ENCODE measurements around the gene MFGE8. TPM values are rescaled to one million over a fixed set of nuclear protein-coding genes. Genes with fewer than 3 reads are reported as not detected.
A peak's percentile ranks its signal among the peaks of the same experiment; 100 is the strongest.

The MFGE8 gene
- total and polyA plus RNA-seq, 10 donors = 21.8 to 105 (median 66.0) TPM

- no peak for DNase-seq
- TF ChIP-seq POLR2AphosphoS5 (IDR thresholded peaks at IDR 0.05) (peak in 1 of 3 donors; percentile 8), CTCF (IDR thresholded peaks at IDR 0.05 in 8 of 11, conservative IDR thresholded peaks at IDR 0.05 in 3 of 11) (no peak)
- no peak overlapping the region for H3K4me3 ChIP-seq
- peaks cover 0 to 8% (median 2%) of the 10 kb centered on the region in 7 donors for H3K27me3 ChIP-seq (replicated peaks in 1 of 7)
- 90 to 96% (median 93%) methylated on average over 9 to 12 of the region's 12 CpGs for WGBS, 5 donors
- H3K27ac ChIP-seq = no peak overlapping the region
- peaks cover 0 to 36% (median 0%) of the 10 kb centered on the region in 6 donors for H3K36me3 ChIP-seq
- peaks cover 3 to 41% (median 28%) of the 10 kb centered on the region in 6 donors for H3K4me1 ChIP-seq
- H3K9me3 ChIP-seq = no peaks in the 10 kb centered on the region
- intact Hi-C loops (cut with DNase I; ENCODE audit: low total_unique reads) = loop anchor here (10.0 kb wide), 2 partner anchors 114 to 274 kb away; no protein-coding TSS in a partner anchor
Observed at GRCh38 chr15:88900309-88900981, 12.7 kb downstream of the MFGE8 start.

- H3K4me3 ChIP-seq = no peak overlapping the region
- peaks cover 0 to 35% (median 0%) of the 10 kb centered on the region in 6 donors for H3K36me3 ChIP-seq
- 89 to 96% (median 93%) methylated on average over 9 of the region's 9 CpGs for WGBS, 5 donors
- DNase-seq = no peak
- peaks cover 0 to 20% (median 14%) of the 10 kb centered on the region in 7 donors for H3K27me3 ChIP-seq (replicated peaks in 1 of 7)
- no peaks in the 10 kb centered on the region for H3K9me3 ChIP-seq
- no peak for TF ChIP-seq CTCF (IDR thresholded peaks at IDR 0.05 in 8 of 11, conservative IDR thresholded peaks at IDR 0.05 in 3 of 11)
- no peak for TF ChIP-seq POLR2A (IDR thresholded peaks at IDR 0.05)
- no peak for TF ChIP-seq POLR2AphosphoS5 (IDR thresholded peaks at IDR 0.05)
- peaks cover 9 to 44% (median 30%) of the 10 kb centered on the region in 6 donors for H3K4me1 ChIP-seq
- no peak overlapping the region for H3K27ac ChIP-seq
- intact Hi-C loops (cut with DNase I; ENCODE audit: low total_unique reads) = loop anchor here (5.0 kb wide), 1 partner anchor 277 kb away; the partner anchor contains the start of gene AEN
Observed at GRCh38 chr15:88899251-88899650, 13.9 kb downstream of the MFGE8 start.

GRCh38 chr15:88898736-88899135 is 14.4 kb downstream of the MFGE8 start:
- H3K9me3 ChIP-seq = no peaks in the 10 kb centered on the region
- no peak overlapping the region for H3K4me3 ChIP-seq
- TF ChIP-seq POLR2AphosphoS5 (IDR thresholded peaks at IDR 0.05) (no peak), POLR2A (IDR thresholded peaks at IDR 0.05) (no peak), CTCF (IDR thresholded peaks at IDR 0.05 in 8 of 11, conservative IDR thresholded peaks at IDR 0.05 in 3 of 11) (no peak)
- intact Hi-C loops (cut with DNase I; ENCODE audit: low total_unique reads) = loop anchor here (5.0 kb wide), 1 partner anchor 276 kb away; the partner anchor contains the start of gene AEN
- no peak for DNase-seq
- H3K27ac ChIP-seq = no peak overlapping the region
- 87 to 94% (median 89%) methylated on average over 15 of the region's 15 CpGs for WGBS, 5 donors
- peaks cover 0 to 35% (median 0%) of the 10 kb centered on the region in 6 donors for H3K36me3 ChIP-seq
- H3K4me1 ChIP-seq = peaks cover 12 to 44% (median 33%) of the 10 kb centered on the region in 6 donors
- peaks cover 0 to 25% (median 16%) of the 10 kb centered on the region in 7 donors for H3K27me3 ChIP-seq (replicated peaks in 1 of 7)
